ENCODE measurements around the gene IL2RG. TPM values are rescaled to one million over a fixed set of nuclear protein-coding genes. Genes with fewer than 3 reads are reported as not detected.

The IL2RG gene
- total RNA-seq, 1 experiment from 2014 or later: not detected

- Histone ChIP-seq H4K91ac (ENCODE audit: insufficient read length, low read depth, low read length) (no peak within 1 kb of the TSS), H3K56ac (ENCODE audit: insufficient read length, low read depth, low read length) (no peak within 1 kb of the TSS), H4K20me1 (ENCODE audit: control insufficient read depth, insufficient read depth, insufficient read length) (no peaks in the 10 kb centered on the region), H3K4ac (ENCODE audit: low read depth, low read length) (no peak within 1 kb of the TSS), H3K23ac (ENCODE audit: insufficient read length, low read depth, low read length) (no peak within 1 kb of the TSS), H3K27ac (ENCODE audit: insufficient read length, low read depth, low read length) (no peak within 1 kb of the TSS), H3K9ac (ENCODE audit: extremely low read depth, insufficient read length, low read length) (peak within 1 kb of the TSS; percentile 74), H4K8ac (replicated peaks; ENCODE audit: insufficient read length, low read depth, low read length) (no peak within 1 kb of the TSS), H3K23me2 (ENCODE audit: insufficient read length, low read depth, low read length, poor library complexity, severe bottlenecking) (no peaks in the 10 kb centered on the region), H3K27me3 (ENCODE audit: insufficient read depth, low read length) (no peaks in the 10 kb centered on the region), H2BK20ac (ENCODE audit: low read depth, low read length, poor library complexity, severe bottlenecking) (no peak within 1 kb of the TSS), H3K18ac (ENCODE audit: insufficient read length, low read depth, low read length) (no peak within 1 kb of the TSS), H3K4me2 (ENCODE audit: insufficient read depth, insufficient read length, low read length) (peak within 1 kb of the TSS; percentile 82), H2AFZ (ENCODE audit: low read length) (no peak within 1 kb of the TSS), H2AK5ac (ENCODE audit: insufficient read length, low read length) (no peak within 1 kb of the TSS), H3K4me1 (ENCODE audit: insufficient read depth, low read length) (no peaks in the 10 kb centered on the region), H3K79me1 (ENCODE audit: insufficient read depth, low read depth, low read length, poor library complexity, severe bottlenecking) (no peaks in the 10 kb centered on the region), H3K14ac (ENCODE audit: insufficient read depth, low read length) (no peak within 1 kb of the TSS; the same call in 1 of the 2 replicates), H2BK15ac (ENCODE audit: low read depth, low read length) (no peak within 1 kb of the TSS), H2BK12ac (ENCODE audit: insufficient read length, low read depth, low read length) (no peak within 1 kb of the TSS), H2BK120ac (ENCODE audit: low read depth, low read length, poor library complexity, severe bottlenecking) (no peak within 1 kb of the TSS), H3T11ph (ENCODE audit: low read length) (no peak within 1 kb of the TSS), H4K5ac (ENCODE audit: insufficient read length, low read depth, low read length) (no peak within 1 kb of the TSS), H3K9me3 (ENCODE audit: control insufficient read depth, low read depth, low read length) (peaks cover 11% of the 10 kb centered on the region), H3K79me2 (ENCODE audit: insufficient read depth, low read length) (peaks cover 4% of the 10 kb centered on the region; the same call in 1 of the 2 replicates), H2BK5ac (ENCODE audit: insufficient read length, low read length) (no peak within 1 kb of the TSS)
- H3K4me3 Mint-ChIP-seq: peak within 1 kb of the TSS; percentile 87 to 99
- peak within 1 kb of the TSS; percentile 86 to 97 (median 87) for H3K27ac Mint-ChIP-seq
- peaks cover 2 to 10% (median 4%) of the 10 kb centered on the region in 3 experiments; a peak in 5 of 7 replicates for H3K36me3 Mint-ChIP-seq (ENCODE audit: insufficient read depth in 1 of 3, low read depth in 3 of 3)
- TF ChIP-seq CTCF (conservative IDR thresholded peaks at IDR 0.05): no peak
- WGBS (ENCODE audit: extremely low coverage, insufficient read length, low lambda C conversion rate): no CpG with 5 or more reads among the region's 73 CpGs
- H3K27me3 Mint-ChIP-seq (ENCODE audit: low read depth): 0 out of 2 replicates have a peak, but pooled peaks cover 2% of the 10 kb centered on the region
- H3K9me3 Mint-ChIP-seq: peaks cover 44 to 61% of the 10 kb centered on the region in 2 experiments
- DNase-seq: peak; percentile 95
- H3K4me1 Mint-ChIP-seq: peaks cover 6 to 8% of the 10 kb centered on the region in 2 experiments; a peak in 1 of 4 replicates
Observed at GRCh38 chrX:71068044-71068918, 43.1 kb downstream of the IL2RG start, which contains the start of gene SNX12. SNX12 (minus strand) TSS chrX:71068334; CDS start chrX:71068306, 28 bp downstream.
